Activated effector memory CD4-positive, alpha-beta T cell treated with Interleukin-2 at 50 U/mL for 16 hours (primary cell): Measurements from ENCODE around the gene HSD17B11.
"Not testable (repeated sequence)": the region's sequence is repeated elsewhere in the genome, so short reads cannot be mapped to it uniquely, and the experiment has no call there.

Experiments used
- DNase-seq: peaks from one replicate; pipeline ENCODE4 v3.0.0-alpha.2; 2020

HSD17B11 gene, protein sequence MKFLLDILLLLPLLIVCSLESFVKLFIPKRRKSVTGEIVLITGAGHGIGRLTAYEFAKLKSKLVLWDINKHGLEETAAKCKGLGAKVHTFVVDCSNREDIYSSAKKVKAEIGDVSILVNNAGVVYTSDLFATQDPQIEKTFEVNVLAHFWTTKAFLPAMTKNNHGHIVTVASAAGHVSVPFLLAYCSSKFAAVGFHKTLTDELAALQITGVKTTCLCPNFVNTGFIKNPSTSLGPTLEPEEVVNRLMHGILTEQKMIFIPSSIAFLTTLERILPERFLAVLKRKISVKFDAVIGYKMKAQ

DNA sequence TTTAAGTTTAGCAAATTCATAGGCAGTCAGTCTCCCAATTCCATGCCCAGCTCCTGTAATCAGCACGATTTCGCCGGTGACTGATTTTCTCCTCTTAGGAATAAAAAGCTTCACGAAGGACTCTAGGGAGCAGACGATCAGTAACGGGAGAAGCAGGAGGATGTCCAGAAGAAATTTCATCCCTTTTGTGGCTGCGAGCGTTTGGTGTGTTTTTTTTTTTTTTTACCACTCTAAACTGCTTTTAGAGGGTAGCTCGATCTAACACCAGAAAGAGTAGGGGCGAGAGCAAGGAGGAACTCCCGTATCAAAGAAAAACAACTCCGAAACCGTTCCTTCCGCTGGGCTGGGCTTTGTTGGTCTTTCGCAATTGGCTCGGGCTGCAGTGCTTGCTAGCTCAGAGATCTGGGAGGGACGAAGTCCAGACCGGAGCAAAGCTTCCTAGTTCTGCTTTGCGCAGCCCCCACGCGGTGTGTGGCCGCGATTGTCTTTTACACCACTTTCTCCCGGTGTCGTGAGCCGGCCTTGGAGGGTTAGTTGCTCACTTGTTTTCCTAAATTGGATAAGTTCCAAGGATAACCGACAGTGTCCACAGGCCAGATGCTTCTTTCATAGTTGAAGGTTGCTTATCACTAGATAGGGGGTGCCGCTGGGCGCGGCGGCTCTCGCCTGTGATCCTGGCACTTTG is at the start of gene HSD17B11:
TSS of gene HSD17B11 (minus strand) at position 298 of the 685 bp plus-strand sequence. CDS start at position 180, 118 bp downstream.
- DNase-seq = peak; percentile 76

DNA sequence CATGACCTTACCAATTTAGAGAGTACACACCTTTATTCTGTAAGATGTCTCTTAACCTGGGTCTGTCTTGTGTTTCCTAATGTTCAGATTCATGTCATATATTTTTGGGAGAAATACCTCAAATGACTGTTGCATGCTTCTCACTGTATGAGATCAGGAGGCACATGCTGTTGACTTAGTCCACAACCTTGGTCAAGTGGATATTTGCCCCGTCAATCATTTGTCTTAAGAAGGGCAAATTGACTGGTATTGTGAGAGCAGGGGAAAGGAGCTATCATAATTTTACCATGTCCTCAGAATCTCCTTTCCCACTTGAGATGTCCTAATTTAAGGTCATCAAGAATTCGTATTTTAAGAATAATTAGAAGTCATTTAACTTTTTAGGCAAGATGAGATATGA is 42.4 kb upstream of the HSD17B11 start:
- no peak for DNase-seq

DNA sequence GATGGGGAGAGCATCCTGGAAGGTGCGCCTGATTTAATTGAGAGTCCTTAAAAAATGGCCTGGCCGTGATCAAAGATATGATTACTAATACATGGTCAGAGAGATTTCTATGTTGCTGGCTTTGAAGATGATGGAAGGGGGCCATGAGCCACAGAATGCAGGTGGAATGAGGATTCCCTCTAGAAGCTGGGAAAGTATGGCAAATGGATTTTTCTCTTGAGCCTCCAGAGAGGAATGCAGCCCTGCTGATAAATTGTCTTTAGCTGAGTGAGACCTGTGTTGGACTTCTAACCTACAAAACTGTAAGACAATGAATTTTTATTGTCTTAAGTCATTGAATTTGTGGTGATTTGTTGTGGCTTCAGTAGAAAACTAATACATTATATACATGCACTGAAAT is 39.0 kb upstream of the HSD17B11 start:
- DNase-seq = no peak

DNA sequence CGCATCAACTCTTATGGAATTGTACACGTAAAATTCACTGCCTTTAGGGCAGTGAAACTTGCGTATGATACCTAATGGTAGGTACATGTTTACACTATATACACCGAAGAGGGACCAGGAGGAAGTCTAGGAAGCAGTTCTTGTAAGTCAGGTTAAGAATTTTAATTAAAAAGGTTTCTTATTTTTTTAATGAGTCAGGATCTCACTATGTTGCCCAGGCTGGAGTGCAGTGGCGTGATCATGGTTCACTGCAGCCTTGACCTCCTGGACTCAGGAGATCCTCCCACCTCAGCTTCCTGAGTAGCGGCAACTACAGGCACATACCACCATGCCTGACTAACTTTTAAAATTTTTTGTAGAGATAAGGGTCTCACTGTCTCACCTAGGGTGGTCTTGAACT is 38.0 kb upstream of the HSD17B11 start:
- no peak for DNase-seq

DNA sequence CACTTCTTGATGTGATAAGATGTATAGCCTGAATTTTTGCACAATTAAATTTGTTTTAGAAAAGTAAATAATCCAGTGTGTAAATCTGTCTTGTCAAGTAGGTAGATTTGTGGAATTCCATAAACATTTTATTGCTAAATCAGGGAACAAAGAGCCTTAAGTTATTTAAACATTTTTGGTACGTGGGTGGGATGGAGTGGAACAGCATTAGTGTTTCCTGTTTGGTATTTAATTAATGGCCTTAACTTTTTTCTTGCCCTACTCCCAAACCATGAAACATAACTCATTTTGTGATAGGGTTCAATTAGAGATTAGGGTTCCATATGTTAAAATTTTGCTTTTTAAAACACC is 36.5 kb upstream of the HSD17B11 start:
- DNase-seq = no peak

DNA sequence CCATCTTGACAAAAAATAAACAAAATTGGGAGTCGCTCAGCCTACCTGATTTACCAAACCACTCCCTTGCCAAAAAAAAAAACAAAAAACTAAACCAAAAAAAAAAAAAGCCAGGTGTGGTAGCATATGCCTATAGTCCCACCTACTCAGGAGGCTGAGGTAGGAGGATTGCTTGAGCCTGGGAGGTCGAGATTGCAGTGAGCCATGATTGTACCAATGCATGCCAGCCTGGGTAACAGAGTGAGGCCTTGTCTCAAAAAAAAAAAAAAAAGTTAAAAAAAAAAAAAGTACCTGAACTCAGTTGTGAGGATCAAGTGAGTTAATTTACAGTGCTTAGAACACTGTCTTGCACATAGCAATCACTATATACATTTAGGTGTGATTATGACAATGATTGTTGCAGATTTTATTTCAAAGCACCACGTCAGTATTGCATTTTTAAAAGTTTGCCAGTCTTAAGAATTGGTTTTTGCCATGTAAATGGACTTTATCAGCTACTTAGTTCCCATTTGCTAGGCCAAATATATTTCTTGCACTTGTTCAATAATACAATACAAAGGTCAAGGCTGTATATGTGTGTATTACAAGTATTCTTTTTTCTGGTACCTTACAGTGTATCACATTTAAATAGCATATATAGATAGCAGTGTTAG is 36.0 kb upstream of the HSD17B11 start:
- DNase-seq = no peak

DNA sequence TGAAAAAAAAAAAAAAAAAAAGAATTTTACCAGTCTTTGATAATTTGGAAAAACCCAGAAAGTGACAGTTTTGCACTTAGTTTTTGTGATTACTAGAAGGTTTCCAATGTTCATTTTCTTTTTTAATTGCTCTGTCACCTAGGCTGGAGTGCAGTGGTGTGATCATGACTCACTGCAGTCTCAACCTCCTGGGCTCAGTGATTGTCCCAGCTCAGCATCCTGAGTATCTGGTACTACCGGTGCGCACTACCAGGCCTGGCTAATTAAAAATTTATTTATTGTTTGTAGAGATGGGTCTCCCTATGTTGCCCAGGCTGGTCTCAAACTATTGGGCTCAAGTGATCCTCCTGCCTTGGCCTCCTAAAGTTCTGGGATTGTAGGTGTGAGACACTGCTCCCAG is 34.7 kb upstream of the HSD17B11 start:
- DNase-seq = no peak

DNA sequence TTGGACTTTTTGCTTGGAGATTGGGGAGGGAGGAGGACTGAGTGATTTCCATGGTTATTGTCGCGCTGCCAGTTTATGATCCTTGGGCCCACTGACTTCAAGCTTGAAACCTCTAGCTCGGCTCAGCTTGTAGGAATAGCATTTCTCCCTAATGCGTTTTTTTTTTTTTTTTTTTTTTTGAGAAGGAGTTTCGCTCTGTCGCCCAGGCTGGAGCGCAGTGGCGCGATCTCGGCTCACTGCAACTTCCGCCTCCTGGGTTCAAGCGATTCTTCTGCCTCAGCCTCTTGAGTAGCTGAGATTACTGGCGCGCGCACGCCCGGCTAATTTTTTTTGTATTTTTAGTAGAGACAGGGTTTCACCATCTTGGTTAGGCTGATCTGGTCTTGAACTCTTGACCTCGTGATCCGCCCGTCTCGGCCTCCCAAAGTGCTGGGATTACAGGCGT is 33.1 kb upstream of the HSD17B11 start:
- not testable (repeated sequence) for DNase-seq

DNA sequence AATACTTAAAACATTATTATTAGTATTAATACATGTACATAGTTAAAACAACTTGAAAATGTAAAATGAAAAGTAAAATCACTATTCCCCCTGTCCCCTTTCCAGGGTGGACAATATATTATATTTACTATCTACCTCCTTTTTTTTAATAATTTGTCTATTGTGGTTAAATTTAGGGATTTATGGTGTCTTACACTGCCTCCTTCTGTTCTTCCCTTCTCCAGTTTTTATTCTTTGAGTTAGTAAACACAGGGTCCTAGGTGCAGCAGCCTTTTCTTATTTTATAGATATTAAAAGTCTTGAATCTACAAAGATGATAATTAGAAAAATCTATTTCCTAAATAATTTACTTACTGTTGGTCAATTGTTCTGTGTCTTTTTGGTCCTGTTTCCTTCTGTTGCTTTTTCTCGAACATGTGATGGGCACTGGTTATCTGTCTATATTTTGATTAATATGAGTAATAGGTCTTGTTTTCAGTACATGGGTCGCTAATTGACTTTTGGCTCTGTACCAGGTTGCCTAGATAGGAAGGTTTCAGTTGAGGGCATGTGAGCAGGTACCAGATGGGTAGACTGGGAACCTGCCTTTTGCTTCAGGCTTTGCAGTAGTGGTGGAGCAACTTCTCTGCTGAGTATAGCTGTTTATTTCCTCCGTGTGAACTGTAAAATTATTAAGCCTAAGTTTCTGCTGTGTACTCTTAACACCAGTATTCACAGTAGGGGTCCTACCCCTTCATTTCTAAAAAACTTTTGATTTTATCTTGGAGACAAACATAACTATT is 32.5 kb upstream of the HSD17B11 start:
- no peak for DNase-seq

DNA sequence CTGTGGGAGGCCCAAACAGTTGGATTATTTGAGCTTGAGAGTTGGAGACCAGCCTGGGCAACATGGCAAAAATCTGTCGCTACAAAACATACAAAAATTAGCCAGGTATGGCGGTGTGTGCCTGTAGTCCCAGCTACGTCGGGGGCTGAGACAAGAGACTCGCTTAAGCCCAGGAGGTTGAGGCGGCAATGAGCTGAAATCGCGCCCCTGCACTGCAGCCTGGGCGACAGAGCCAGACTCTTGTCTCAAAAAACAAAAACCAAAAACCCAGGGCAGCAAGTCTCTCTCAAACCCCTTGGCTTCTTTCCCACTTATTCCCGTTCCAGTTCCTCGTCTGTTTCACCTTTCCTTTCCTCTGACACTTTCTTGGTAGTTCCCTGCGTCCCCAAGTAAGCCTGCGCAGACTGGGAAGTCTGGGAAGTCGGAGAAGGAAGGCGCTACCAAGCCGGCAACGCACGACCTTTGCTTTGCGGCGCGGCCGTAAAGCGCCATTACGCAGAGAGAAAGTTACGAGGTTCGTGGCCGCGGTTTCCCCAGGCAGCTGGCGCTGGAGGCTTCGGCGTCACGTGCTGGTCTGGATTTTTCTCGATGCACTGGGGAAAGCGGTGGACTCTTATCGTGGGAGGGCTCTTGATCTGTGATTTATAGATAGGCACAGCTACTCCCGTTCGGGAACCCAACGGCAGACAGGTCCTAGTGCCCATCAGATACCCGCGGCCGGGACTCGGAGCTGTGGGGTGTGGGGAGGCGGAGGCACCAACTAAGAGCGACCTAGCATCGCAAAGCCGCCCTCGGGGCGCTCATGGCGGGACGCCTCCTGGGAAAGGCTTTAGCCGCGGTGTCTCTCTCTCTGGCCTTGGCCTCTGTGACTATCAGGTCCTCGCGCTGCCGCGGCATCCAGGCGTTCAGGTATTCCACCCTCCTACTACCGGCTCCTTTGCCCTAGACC is 31.4 kb upstream of the HSD17B11 start, which contains the start of gene NUDT9:
TSS of gene NUDT9 (plus strand) at position 470 of the 949 bp plus-strand sequence. CDS start at position 803, 333 bp downstream.
- peak; percentile 77 for DNase-seq

DNA sequence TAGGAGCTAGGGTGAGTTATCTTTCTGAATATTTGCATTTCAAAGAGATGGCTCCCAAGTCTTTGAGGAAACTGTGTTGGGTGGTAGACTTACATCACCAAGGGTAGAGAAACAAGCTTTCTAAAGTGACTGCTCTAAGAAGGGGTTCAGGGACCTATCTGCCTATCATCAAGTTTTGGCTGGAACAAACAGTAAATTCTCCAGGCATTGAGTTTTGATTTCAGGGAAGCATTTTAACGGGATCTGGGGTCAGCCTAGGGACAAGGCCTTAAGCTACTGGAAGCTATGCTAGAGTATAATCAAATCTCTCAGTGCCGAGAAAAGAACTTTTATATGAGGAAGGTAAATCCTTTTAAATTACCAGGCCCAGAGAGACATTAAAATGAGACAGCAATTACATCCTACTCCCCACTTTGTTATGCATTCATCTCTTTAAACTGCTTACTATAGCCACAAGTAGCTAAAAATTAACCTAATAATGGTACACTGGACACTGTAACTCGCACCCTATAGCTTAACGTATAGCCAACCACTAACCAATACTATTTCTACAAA is 29.4 kb upstream of the HSD17B11 start:
- no peak for DNase-seq

DNA sequence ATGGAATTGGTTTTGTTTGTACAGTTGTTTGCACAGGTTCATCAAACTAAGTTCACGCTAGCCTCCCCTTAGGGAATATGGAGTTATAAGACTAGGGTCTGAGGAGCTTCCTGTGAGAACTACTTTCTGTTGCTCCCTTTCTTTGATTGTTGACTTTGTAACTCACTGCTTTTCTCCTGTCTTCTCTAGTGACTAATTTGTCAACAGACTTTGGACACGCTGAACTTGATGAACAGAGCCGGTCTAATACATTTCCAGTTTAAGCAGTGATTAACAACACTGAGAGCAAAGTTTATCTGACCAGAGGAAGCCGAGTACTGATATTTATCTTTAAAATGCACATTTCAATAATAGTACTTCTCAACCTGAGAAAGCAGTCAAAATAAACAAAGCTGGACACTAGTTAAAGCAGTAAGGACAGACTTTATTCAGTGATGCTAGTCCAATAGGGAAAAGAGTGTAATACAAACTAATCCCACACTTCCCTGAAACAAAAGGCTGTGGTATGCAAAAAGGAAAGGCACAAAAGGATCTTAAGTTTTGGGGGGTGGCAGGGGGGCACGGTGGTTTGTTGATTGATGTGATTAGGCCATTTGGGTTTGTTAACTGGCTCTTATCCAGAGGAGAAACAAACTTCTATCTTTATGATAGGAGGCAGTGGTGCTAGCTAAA is 28.7 kb upstream of the HSD17B11 start:
- no peak for DNase-seq

DNA sequence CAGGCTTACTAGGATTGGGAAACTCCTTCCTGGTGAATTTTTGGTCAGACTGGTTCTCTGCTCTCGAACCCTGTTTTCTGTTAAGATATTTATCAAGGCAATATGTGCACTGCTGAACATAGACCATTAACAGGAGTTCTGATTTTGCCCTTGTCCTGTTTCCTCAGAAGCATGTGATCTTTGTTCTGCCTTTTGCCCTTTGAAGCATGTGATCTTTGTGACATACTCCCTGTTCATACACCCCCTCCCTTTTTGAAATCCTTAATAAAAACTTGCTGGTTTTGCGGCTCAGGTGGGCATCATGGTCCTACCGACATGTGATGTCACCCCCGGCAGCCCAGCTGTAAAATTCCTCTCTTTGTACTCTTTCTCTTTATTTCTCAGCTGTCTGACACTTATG is 27.4 kb upstream of the HSD17B11 start:
- DNase-seq = not testable (repeated sequence)

DNA sequence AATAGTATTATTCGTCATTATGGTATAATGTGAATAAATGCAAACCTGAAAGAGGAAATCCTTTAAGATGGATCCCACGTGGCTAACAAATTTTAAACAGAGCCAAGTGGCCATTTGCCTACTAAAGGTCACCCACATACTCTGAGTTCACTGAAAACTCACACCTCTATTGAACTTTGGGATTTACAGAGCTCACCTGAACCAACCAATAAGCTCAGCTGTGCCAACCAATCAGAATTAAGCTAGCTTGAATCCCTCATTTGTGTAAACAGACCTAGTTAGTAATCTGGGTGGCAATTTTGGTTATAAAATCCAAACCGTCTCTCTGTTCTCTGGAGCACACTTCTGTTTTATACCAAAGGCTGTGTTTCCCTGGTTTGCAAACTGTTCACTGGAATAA is 26.0 kb upstream of the HSD17B11 start:
- no peak for DNase-seq

DNA sequence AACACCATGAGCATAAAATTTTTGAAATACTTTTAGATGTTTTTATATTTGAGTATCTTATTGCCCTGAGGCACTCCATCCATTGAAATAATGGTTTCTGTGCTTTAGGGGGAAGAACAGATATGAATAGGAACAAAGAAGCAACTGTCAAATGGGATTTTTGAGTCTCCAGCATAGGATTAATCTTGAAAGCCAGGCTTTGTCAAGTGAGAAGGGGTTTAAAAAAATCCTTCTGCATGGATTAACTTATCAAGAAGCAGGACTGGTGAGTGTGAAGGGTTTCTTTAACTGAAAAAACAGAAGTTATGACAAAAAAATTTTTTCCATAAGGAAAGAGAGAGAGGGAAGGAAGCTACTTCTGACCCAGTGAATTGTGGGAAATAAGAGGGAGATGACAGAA is 23.8 kb upstream of the HSD17B11 start:
- DNase-seq = no peak

DNA sequence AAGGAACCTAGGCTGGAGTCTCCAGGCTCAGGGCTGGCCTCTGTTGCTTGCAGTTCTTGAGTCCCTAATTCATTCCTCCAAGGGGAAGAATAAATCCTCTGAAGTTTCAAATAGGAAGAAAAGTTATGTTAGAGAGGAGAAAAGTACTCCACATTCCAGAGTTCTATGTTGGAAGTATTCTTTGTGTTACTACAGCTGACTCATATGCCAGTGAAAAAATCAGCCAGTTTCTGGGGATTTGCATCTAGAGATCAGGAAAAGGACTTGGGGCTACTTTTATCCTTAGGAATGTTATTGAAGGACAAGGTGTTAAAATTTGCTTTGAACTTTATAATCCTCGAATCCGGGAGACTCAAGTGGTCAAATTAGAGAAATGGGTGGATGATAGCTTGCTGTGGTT is 19.7 kb upstream of the HSD17B11 start:
- no peak for DNase-seq

DNA sequence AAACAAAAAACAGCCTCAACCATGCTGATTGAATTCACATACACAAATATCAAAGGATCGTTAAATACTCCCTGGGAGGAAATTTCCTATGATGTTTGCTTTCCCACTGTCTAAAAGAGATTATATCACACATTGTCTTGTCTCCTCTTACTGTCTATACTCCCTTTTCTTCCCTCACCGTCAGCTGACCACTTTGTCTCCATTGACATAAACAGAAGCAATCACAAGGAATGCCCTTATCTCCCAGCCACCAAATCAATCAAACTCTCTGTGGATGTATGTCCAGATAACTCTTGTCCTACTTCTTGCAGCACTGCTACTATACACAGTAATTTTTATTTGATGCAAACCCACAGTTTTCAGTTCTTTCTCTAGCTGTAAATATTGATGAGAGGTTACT is 19.2 kb upstream of the HSD17B11 start:
- DNase-seq = no peak

DNA sequence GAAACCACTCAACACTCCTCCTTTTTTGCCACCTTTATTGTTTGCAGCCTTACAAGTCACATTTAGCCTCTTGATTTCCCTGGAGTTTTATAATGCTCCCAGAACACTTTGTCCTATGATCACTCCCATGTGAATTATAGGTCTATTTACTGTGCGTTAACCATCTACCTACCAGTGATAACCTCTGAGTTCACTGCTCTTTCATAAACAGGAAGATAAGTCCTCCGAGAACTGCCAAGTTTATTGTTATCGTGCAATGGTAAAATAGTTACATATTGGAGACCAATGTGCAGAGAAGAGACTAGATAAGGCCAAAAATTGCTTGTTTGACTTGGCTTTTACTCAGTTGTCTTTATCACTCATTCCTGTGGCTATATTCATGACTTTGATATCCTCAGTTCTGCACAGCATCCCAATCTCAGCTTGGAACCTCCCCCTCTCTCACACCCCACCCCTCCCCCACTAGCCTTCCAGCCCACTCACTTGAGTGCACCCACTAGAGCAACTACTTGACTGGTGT is 18.5 kb upstream of the HSD17B11 start:
- DNase-seq = no peak

DNA sequence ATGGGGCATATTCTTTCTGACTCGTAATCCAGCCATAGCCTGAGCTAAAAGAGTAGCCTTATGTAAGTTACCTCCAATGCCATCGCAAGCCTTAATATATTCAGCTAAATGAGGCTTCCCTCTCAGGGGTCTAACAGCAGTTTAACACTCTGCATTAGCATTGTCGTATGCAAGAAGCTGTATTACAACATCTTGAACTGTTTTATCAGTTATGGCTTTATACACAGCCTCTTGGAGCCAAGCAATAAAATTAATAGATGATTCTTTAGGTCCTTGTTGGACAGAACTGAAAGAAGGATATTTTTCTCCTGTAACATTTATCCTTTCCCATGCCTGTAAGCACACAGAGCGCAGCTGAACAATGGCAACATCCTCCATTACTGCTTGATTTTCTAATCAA is 15.9 kb upstream of the HSD17B11 start:
- not testable (repeated sequence) for DNase-seq

DNA sequence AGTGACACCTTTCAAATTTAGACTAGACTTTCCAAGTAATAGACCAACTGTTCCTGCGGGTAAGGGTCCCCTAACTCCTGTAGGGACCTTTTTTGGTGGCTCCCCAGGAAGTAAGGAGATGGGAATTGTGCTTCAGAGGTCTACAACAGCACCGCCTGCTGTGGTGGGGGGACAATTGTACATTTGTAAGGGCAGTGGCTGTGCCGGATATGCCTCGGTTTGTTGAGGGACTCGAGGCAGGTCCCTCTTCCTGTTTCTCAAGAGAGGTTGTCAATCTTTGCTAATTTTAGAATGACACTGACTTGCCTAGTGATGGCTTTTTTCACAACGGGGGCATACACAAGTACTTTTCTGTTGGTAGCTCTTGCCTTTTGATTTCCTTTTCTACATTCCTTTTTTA is 15.5 kb upstream of the HSD17B11 start:
- DNase-seq = no peak
